MM.1S (cell line): ENCODE data around the gene HMGA1.
"Not testable (repeated sequence)": the region's sequence is repeated elsewhere in the genome, so short reads cannot be mapped to it uniquely, and the experiment has no call there.

Experiments used
- DNase-seq: peaks from one replicate; pipeline ENCODE4 v3.0.0-alpha.2; 2015
- H2AFZ ChIP-seq: fragments of 300-600 bp; sonication (generic); 2 replicates; pipeline ENCODE4 v1.6.0; 2016; ENCODE audit warnings: antibody characterized with exemption, low read length
- H3F3A ChIP-seq: fragments of 300-600 bp; sonication (generic); 2 replicates; pipeline ENCODE4 v1.6.1; 2016; ENCODE audit warnings: mild to moderate bottlenecking, antibody characterized with exemption, low read length, moderate library complexity, mixed read lengths; ENCODE audit not compliant: insufficient read depth
- H3K27ac ChIP-seq: fragments of 300-600 bp; sonication (generic); 2 replicates; pipeline ENCODE4 v1.5.1; 2016; ENCODE audit warnings: mild to moderate bottlenecking, low read length
- H3K27me3 ChIP-seq: fragments of 300-600 bp; sonication (generic); replicated peaks from 2 replicates; pipeline ENCODE4 v1.6.0; 2016; ENCODE audit warnings: low read length; ENCODE audit not compliant: insufficient read depth
- H3K36me3 ChIP-seq: fragments of 300-600 bp; sonication (generic); replicated peaks from 2 replicates; pipeline ENCODE4 v1.6.1; 2016; ENCODE audit warnings: mild to moderate bottlenecking, low read length, mixed read lengths; ENCODE audit not compliant: insufficient read depth
- H3K4me1 ChIP-seq: fragments of 300-600 bp; sonication (generic); 2 replicates; pipeline ENCODE4 v1.6.1; 2016; ENCODE audit warnings: low read length, mixed read lengths
- H3K4me2 ChIP-seq: fragments of 300-600 bp; sonication (generic); 2 replicates; pipeline ENCODE4 v1.6.0; 2016; ENCODE audit warnings: low read depth, low read length
- H3K4me3 ChIP-seq: fragments of 300-600 bp; sonication (generic); 2 replicates; pipeline ENCODE4 v1.5.1; 2016; ENCODE audit warnings: low read length, mixed read lengths
- H3K79me2 ChIP-seq: fragments of 300-600 bp; sonication (generic); 2 replicates; pipeline ENCODE4 v1.6.1; 2016; ENCODE audit warnings: mixed run types, low read length, mixed read lengths
- H3K9ac ChIP-seq: fragments of 300-600 bp; sonication (generic); 2 replicates; pipeline ENCODE4 v1.6.1; 2016; ENCODE audit warnings: low read length, mixed read lengths
- H3K9me2 ChIP-seq: fragments of 300-600 bp; sonication (generic); replicated peaks from 2 replicates; pipeline ENCODE4 v1.6.1; 2016; ENCODE audit warnings: mild to moderate bottlenecking, low read length, mixed read lengths; ENCODE audit not compliant: insufficient read depth
- H3K9me3 ChIP-seq: fragments of 300-600 bp; sonication (generic); replicated peaks from 2 replicates; pipeline ENCODE4 v1.6.1; 2016; ENCODE audit warnings: mild to moderate bottlenecking, low read length, mixed read lengths; ENCODE audit not compliant: insufficient read depth
- H4K20me1 ChIP-seq: fragments of 300-600 bp; sonication (generic); 2 replicates; pipeline ENCODE4 v1.6.1; 2016; ENCODE audit warnings: mild to moderate bottlenecking, low read length, moderate library complexity, mixed read lengths; ENCODE audit not compliant: insufficient read depth
- EZH2 ChIP-seq: fragments of 300-600 bp; sonication (generic); optimal IDR thresholded peaks from 2 replicates; pipeline ENCODE3; 2017; ENCODE audit warnings: low read depth, mild to moderate bottlenecking, antibody characterized with exemption, low read length, mixed read lengths
- EZH2phosphoT487 ChIP-seq: fragments of 300-600 bp; sonication (generic); IDR thresholded peaks from 2 replicates; pipeline ENCODE4 v1.6.1; 2018; ENCODE audit warnings: antibody characterized with exemption, low read length
- TF ChIP-seq, protein P1 (sequence below): fragments of 300-600 bp; sonication (generic); IDR thresholded peaks from 2 replicates; pipeline ENCODE4 v1.5.1; 2016; ENCODE audit warnings: antibody characterized with exemption, low read length, mixed read lengths

The HMGA1 gene

DNA sequence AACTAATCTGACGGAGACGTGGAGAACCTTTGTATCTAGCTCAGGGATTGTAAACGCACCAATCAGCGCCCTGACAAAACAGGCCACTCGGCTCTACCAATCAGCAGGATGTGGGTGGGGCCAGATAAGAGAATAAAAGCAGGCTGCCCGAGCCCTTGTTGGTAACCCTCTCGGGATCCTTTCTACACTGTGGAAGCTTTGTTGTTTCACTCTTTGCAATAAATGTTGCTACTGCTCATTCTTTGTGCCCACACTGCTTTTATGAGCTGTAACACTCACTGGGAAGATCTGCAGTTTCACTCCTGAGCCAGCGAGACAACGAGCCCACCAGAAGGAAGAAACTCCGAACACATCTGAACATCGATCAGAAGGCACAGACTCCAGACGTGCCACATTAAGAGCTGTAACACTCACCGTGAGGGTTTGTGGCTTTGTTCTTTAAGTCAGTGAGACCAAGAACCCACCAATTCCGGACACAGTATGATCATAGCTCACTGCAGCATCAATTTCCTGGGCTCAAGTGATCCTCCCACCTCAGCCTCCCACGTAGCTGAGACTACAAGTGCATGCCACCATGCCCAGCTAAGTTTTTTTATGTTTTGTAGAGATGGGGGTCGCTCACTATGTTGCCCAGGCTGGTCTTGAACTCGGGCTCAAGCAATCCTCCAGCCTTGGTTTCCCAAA lies 33.1 kb downstream of the HMGA1 start:
- not testable (repeated sequence) for H3K9ac ChIP-seq, H4K20me1 ChIP-seq, H2AFZ ChIP-seq, H3K79me2 ChIP-seq, H3K4me2 ChIP-seq, H3K4me3 ChIP-seq, H3K9me3 ChIP-seq, H3K27ac ChIP-seq, H3K36me3 ChIP-seq, H3F3A ChIP-seq, H3K9me2 ChIP-seq, H3K27me3 ChIP-seq, H3K4me1 ChIP-seq, DNase-seq

DNA sequence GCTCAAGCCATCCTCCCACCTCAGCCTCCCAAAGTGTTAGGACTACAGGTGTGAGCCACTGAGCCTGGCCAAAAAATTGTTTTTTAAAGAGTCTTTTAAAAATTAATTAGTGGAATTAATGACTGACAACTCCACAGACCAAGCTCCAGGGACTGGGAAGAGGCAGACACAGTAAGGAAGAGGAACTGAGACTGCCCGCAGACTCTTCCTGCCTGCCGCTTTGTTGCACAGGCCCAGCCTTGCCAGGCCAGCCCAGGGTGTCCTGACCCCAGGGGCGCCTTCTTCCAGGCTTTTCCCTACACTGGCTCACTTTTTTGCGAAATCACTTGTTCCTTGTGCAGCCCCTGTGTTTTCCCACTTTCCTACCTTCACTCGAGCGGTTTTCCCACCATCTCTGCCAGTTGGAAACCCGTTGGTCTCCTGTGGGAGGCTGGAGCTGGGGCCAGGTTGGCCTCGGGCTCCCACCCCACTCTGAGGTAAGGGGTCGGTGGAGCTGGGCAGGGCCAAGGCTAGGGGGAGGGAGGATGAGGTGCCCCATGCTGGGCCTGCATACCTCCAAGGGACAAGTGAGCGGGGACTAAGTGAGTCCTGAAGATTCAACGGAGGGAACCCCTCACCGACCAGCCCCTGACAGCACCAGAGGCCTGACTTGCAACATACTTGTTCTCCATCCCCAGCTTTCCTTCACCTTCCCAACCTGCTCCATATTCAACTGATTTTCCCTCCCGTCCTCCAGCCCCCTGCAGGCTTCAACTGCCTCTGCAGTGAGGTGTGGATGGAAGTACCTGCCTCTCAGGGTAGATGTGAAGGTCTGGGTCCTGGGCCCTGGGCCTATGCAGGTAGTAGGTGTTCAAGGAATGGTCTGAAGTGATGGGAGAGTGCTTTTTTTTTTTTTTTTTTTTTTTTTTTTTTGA lies 35.6 kb downstream of the HMGA1 start:
- no peak for DNase-seq

DNA sequence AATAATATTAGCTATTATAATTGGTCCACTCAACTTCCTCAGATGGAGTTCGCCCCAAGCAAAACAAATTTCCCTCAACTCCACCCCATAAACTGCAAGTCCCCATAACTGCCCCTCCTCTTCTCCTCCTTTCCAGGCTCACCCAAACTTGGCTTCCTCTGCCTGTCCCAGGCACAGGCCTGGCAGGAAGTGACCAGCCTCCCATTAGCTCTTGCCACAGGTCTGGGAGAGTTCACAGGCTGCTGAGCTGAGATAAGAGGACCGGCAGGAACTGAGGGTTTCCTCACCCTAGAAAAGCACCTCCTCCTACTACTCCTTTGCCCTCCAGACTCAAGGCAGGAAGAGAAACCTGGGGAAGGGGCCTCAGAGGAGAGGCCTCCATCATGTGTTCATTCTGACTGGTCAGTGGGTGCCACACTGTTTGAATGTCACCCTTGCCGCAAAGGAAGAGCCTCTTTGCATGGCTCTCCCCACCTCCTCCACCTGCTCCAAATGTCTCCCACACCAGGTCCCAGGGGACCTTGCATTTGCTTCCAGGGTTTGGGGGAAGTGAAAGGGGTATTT lies 36.7 kb downstream of the HMGA1 start:
- Histone ChIP-seq H3K79me2 (no peaks in the 10 kb centered on the region), H3K4me1 (no peaks in the 10 kb centered on the region), H3K4me3 (no peak overlapping the region), H2AFZ (no peak overlapping the region), H3K9me2 (no peaks in the 10 kb centered on the region), H4K20me1 (no peaks in the 10 kb centered on the region), H3K4me2 (no peak overlapping the region), H3K27ac (no peak overlapping the region), H3K9me3 (no peaks in the 10 kb centered on the region), H3K27me3 (no peaks in the 10 kb centered on the region), H3F3A (no peaks in the 10 kb centered on the region), H3K36me3 (no peaks in the 10 kb centered on the region), H3K9ac (no peak overlapping the region)
- TF ChIP-seq EZH2phosphoT487 (no peak), EZH2 (no peak)
- TF ChIP-seq, protein P1, sequence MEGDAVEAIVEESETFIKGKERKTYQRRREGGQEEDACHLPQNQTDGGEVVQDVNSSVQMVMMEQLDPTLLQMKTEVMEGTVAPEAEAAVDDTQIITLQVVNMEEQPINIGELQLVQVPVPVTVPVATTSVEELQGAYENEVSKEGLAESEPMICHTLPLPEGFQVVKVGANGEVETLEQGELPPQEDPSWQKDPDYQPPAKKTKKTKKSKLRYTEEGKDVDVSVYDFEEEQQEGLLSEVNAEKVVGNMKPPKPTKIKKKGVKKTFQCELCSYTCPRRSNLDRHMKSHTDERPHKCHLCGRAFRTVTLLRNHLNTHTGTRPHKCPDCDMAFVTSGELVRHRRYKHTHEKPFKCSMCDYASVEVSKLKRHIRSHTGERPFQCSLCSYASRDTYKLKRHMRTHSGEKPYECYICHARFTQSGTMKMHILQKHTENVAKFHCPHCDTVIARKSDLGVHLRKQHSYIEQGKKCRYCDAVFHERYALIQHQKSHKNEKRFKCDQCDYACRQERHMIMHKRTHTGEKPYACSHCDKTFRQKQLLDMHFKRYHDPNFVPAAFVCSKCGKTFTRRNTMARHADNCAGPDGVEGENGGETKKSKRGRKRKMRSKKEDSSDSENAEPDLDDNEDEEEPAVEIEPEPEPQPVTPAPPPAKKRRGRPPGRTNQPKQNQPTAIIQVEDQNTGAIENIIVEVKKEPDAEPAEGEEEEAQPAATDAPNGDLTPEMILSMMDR = no peak
- DNase-seq = no peak

More for the DNA sequence above, 35.6 kb downstream of the HMGA1 start:
- no peaks in the 10 kb centered on the region for H3K36me3 ChIP-seq
- H3K79me2 ChIP-seq = no peaks in the 10 kb centered on the region
- H3K4me1 ChIP-seq = no peaks in the 10 kb centered on the region
- no peak overlapping the region for H2AFZ ChIP-seq
- TF ChIP-seq EZH2phosphoT487 = no peak
- TF ChIP-seq EZH2 = no peak
- TF ChIP-seq, protein P1 = no peak
- H3K9me2 ChIP-seq = no peaks in the 10 kb centered on the region
- H3K9ac ChIP-seq = no peak overlapping the region
- no peaks in the 10 kb centered on the region for H3F3A ChIP-seq
- no peaks in the 10 kb centered on the region for H3K9me3 ChIP-seq
- H3K27me3 ChIP-seq = no peaks in the 10 kb centered on the region
- no peak overlapping the region for H3K4me3 ChIP-seq
- no peaks in the 10 kb centered on the region for H4K20me1 ChIP-seq
- H3K4me2 ChIP-seq = no peak overlapping the region
- H3K27ac ChIP-seq = no peak overlapping the region
